ENCODE results near the gene NDE1.

DNA sequence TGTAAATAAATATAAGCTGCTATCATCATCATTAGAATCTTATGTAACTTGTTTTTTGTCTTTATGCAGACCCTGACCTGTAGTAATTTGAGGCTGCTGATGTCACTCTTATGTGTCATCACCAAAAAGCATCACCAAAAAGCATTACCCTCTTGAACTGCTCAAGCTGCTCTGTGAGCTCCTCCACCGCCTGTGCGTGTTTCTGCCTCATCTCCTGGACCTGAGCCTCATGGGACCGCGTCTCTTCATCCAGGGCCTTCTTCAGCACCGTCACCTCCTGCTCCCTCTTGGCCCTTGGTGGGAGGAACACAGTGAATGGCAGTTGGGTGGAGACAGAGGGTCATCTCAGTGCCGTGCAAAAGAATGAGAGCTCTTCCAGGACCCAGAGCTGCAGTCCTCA lies 82.4 kb downstream of the NDE1 start:
- TF ChIP-seq, protein P1, sequence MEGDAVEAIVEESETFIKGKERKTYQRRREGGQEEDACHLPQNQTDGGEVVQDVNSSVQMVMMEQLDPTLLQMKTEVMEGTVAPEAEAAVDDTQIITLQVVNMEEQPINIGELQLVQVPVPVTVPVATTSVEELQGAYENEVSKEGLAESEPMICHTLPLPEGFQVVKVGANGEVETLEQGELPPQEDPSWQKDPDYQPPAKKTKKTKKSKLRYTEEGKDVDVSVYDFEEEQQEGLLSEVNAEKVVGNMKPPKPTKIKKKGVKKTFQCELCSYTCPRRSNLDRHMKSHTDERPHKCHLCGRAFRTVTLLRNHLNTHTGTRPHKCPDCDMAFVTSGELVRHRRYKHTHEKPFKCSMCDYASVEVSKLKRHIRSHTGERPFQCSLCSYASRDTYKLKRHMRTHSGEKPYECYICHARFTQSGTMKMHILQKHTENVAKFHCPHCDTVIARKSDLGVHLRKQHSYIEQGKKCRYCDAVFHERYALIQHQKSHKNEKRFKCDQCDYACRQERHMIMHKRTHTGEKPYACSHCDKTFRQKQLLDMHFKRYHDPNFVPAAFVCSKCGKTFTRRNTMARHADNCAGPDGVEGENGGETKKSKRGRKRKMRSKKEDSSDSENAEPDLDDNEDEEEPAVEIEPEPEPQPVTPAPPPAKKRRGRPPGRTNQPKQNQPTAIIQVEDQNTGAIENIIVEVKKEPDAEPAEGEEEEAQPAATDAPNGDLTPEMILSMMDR (IDR thresholded peaks at IDR 0.05 in 4 of 5, conservative IDR thresholded peaks at IDR 0.05 in 1 of 5), result no peak
- no peak for TF ChIP-seq POLR2A (IDR thresholded peaks at IDR 0.05)

Data from gastrocnemius medialis (tissue), 4 donors.